HG03095 (cell line): ENCODE data around the gene VOPP1.
"Not testable (repeated sequence)": the region's sequence is repeated elsewhere in the genome, so short reads cannot be mapped to it uniquely, and the experiment has no call there.

Source experiments
- ATAC-seq: cut with Tn5 transposase; IDR thresholded peaks from one replicate; pipeline ENCODE4 v1.9.1; 2021; ENCODE audit warnings: moderate library complexity; ENCODE audit not compliant: unreplicated experiment

VOPP1 gene

GRCh38 chr7:55582656-55583055 is 10.4 kb upstream of the VOPP1 start:
- not testable (repeated sequence) for ATAC-seq

GRCh38 chr7:55576753-55577152 is 4.5 kb upstream of the VOPP1 start:
- ATAC-seq = no peak

- no peak for ATAC-seq
Observed at GRCh38 chr7:55575733-55576132, 3.4 kb upstream of the VOPP1 start.

- no peak for ATAC-seq
Observed at GRCh38 chr7:55575098-55575497, 2.8 kb upstream of the VOPP1 start.

GRCh38 chr7:55574051-55574717 is 1.9 kb upstream of the VOPP1 start:
- no peak for ATAC-seq

GRCh38 chr7:55573234-55573900 is 1.1 kb upstream of the VOPP1 start:
- no peak for ATAC-seq

- peak; percentile 12 for ATAC-seq
Observed at GRCh38 chr7:55571511-55572377, 558 bp downstream of the VOPP1 start.

GRCh38 chr7:55570939-55571338 is 1.4 kb downstream of the VOPP1 start:
- ATAC-seq = no peak

GRCh38 chr7:55570218-55570873 is 2.0 kb downstream of the VOPP1 start:
- peak; percentile 31 for ATAC-seq

GRCh38 chr7:55569797-55570196 is 2.5 kb downstream of the VOPP1 start:
- no peak for ATAC-seq

- no peak for ATAC-seq
Observed at GRCh38 chr7:55569269-55569663, 3.0 kb downstream of the VOPP1 start.

- no peak for ATAC-seq
Observed at GRCh38 chr7:55568613-55569268, 3.6 kb downstream of the VOPP1 start.

- ATAC-seq = no peak
Observed at GRCh38 chr7:55567571-55567970, 4.7 kb downstream of the VOPP1 start.

GRCh38 chr7:55565681-55566080 is 6.6 kb downstream of the VOPP1 start:
- no peak for ATAC-seq

- no peak for ATAC-seq
Observed at GRCh38 chr7:55563596-55564325, 8.5 kb downstream of the VOPP1 start.

- ATAC-seq = no peak
Observed at GRCh38 chr7:55561690-55562089, 10.6 kb downstream of the VOPP1 start.

GRCh38 chr7:55558962-55559920 is 13.1 kb downstream of the VOPP1 start:
- no peak for ATAC-seq

- ATAC-seq = peak; percentile 72
Observed at GRCh38 chr7:55557666-55558188, 14.6 kb downstream of the VOPP1 start.

GRCh38 chr7:55556492-55556891 is 15.8 kb downstream of the VOPP1 start:
- no peak for ATAC-seq
